ENCODE results near the gene TWNK.

Gene TWNK

DNA sequence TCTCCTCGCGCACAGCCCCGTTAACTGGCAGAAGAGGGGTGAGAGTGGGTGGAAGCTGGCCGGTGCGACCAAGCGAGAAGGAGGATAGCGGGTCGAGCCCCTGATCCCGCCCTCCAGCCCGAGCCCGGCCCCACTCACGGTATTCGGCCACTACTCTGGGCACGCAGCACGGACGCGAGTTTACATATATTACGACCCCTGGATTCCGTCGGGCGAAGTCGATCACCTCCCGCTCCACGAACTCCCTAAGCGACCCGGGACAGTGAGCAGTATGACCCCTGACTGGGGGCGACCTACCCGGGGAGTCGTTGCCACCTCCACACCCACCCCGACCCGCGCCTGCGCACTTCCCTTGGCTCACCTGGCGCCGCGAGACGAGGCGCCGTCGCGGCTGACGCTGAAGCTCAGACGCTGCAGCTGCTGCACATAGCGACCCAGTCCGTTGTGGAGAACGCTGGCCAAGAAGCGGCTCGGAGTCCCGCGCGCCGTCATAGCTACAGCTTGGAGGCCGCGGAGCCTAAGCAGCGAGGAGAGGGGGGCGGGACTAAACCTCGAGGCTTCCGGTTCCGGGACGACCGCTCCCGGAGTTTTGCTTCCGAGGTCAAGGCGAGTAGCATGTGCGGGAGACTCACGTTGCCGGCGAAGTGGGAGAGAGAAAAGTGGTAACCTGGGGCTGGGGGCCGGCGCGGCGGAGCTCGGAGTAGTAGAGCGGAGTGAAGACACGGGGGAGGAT is at the start of gene TWNK, which contains the start of gene MRPL43:
TSS of gene TWNK (plus strand) at position 592 of the 733 bp plus-strand sequence. CDS start 668 bp downstream, outside the sequence.
TSS of gene MRPL43 (minus strand) at position 546 of the 733 bp plus-strand sequence. CDS start at position 492, 54 bp downstream.
- peak; percentile 89 for DNase-seq (ENCODE audit: low spot score)

DNA sequence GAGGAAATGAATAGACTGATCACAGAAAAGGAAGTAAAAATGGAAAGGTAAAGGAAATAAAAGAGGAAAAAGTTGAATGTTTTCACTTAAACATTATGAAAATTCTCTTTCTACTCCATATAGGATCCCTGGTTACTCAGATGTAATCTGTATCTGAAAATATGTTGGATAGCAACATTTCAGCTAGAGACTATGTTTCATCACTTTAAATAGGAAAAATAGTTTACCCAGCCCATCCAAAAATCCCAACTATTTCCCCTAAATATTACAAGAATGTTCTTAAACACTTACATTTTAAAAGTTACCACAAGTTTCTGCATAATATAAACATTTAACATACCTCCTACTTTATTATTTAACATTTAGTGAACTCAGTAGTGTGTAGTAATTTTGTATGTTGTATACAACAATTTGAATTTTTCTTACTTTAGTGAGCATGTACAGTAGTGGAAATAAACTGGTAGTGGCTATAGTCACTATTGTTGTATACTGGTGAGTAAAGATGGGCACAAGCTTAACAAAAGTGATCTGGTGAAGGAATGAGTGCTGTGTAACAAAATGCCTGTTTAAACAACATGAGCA is 47.5 kb upstream of the TWNK start:
- DNase-seq (ENCODE audit: low spot score), result no peak

DNA sequence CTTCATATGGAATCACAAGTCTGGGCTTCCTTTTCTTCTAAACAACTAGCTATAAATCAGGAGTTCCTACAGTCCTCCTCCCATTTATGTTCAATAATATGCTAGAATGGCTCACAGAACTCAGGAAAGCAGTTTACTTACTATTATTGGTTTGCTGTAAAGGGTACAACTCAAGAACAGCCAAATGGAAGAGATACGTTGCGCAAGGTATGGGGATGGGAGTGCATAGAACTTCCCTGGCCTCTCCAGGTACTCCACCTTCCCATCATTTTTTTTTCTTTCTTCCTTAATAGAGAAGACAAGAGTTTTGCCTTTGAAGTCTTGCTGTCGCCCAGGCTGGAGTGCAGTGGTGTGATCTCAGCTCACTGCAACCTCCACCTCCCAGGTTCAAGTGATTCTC is 45.1 kb upstream of the TWNK start:
- DNase-seq (ENCODE audit: low spot score), result no peak

DNA sequence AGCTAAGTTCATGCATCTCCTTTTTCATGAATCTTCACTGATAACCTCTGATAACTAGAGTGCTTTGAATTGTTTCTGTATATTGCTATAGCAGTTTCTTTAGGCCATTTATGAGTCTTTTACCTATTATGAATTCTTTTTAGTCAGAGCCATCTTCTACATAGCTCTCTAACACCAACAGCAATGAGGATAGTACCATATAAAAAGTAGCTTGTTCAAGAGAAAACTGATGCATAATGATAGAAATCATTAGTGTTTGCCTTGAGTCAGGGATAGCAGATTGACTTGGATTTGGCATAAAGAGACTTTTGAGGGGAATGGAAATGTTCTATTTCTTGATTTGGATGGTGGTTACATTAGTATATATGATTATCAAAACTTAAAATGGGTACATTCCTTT is 43.8 kb upstream of the TWNK start:
- DNase-seq (ENCODE audit: low spot score), result no peak

DNA sequence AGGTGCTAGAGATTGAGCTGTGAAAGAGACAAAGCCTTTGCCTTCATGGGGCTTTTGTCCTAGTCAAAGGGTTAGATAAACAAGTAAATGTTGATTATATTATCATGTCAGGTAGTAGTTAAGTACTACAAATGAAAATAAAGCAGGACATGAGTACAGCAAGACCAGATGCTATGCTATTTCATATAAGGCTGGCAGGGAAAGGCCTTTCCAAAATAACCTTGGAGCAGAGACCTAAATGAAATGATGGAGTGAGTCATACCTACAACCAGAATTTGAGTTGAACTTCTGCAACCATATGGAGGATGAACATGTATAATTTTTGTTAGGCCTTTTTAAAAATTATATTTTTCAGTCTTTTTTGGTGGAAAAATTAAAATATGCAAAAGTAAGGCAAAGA is 41.6 kb upstream of the TWNK start:
- no peak for DNase-seq (ENCODE audit: low spot score)

DNA sequence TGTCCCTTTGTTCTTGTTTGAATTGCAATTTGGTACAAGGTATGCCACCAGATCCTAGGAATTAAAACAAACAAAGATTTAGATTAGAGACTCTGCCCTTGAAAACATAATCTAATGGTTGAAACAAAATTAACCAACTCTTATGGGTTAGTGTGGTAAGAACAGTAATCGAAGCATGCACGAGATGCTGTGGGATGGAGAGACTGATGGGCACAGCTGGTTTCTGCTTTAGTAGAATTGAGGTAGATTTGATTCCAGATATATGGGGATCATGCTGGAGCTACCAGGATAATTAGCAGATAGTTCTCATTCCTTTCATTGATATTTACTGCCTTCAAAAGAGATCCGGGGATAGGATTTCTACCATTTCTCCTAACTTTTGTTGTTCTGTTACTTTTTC is 38.4 kb upstream of the TWNK start:
- DNase-seq (ENCODE audit: low spot score), result no peak

DNA sequence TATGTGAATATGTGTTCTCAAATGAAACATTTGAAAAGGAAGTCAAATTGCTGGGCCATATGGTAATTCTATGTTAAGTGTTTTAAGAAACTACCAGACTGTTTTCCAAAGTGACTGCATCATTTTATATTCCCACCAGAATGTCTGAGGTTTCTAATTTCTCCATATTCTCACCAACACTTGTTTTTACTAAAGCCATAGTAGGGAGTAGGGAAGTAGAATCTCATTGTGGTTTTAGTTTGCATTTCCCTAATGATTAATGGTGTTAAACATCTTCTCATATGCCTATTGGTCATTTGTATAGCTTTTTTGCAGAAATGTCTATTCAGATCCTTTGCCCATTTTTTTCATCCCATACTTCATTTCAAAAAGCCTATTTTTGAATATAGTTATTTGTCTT is 27.1 kb upstream of the TWNK start:
- DNase-seq (ENCODE audit: low spot score), result no peak

DNA sequence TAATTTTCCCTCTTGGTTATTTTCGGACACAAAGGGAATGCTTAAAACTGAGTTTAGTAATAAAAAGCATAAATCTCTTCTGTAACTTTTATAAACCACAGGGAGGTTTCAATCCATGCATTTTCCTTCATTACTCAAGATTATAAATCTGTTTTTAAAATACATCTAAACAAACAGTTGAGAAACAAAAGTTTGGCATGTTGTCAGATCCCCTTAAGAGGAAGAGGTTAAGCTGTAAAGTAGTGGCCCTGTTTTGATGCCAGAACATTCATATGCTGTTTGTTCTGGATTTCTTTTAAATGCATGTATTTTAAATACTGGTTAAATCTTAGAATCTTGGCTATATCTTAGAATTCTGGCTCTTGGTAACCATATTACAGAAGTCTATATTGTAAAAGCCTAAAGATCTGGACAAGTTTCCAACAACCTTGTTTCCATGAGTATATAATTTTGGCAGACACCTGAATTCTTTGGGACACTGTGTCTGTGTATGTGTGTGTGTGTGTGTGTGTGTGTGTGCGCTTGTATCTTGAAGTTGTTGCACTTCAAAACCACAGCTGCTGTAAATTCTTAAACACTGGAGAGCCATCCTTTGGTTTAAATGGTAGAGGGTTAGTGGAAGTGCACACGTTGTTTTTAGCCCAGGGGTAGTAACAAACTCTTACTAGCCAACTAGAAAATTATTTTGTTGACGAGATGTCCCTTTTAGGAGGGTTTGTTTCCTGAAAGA is 24.8 kb upstream of the TWNK start:
- DNase-seq (ENCODE audit: low spot score), result no peak

DNA sequence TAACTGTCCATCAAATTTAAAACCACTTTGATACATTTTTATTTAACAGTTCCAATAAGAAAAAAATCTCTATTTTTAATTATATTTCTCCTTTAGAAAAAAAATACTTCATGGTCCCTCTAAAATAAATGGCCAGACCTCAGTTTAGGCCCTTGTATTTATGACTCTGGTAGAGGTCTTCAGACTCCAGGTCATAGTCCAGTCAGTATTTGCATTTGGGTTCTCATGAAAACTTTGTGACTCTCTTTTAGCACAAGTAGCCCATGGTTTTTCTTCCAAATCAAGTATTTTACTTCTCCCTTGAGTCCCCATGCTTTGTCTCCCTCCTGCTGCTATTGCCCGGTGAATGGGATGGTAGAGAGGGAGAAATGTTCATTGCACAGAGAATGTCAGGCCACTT is 23.5 kb upstream of the TWNK start:
- DNase-seq (ENCODE audit: low spot score), result no peak

DNA sequence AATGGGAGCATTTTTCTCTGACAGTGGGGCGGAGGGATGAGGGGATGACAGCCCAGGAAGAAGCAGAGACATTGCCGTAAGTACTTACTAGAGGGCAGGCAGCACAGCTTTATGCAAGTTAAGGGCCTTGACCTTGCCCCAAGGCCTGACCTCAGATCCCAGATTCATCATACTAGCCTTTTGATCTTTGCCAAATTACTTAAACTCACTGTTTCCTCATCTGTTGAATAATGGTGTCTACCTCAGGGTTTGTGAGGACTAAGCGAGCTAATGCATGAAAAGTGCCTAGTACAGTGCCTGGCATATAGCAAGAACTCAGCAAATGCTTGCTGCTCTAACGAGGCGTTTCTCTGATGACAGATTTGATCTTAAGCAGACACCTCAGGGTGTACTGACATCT is 21.5 kb upstream of the TWNK start:
- no peak for DNase-seq (ENCODE audit: low spot score)

DNA sequence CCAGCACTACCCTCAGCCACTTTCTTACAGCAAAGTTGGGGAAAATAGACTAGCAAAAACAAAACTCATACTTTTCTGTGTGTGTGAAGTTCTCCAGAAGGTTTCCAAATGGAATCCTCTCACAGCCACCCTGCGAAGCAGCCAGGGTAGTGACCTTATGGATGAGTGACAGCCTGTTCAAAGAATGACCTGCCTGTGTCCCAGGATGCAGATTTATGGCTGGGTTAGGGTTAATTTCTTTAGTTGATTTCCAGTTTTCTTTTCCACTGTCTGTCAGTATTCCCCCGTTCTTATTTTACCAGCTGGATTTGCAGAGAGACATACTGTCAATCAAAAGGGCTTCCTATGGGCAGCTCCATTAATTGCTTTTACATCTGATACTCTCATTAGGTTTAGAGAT is 20.5 kb upstream of the TWNK start:
- no peak for DNase-seq (ENCODE audit: low spot score)

DNA sequence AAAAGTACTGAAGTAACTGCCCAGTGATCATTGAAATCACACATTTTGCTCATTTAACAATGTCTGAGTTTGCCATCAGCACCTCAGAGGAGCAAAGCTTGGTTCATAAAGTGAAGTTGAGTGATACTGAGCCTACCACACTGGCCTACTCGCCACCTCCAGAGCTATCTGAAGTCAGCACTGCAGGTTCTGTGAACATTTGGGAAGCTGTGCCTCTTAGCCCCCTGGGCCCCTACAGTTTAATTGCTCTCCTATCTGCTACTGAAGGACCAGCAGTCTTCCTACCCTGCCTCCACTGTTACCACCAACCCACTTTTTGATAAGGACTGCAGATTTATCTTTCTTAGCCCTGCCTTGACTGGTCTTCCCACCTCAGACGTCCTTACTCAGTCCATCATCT is 20.0 kb upstream of the TWNK start:
- DNase-seq (ENCODE audit: low spot score), result no peak

DNA sequence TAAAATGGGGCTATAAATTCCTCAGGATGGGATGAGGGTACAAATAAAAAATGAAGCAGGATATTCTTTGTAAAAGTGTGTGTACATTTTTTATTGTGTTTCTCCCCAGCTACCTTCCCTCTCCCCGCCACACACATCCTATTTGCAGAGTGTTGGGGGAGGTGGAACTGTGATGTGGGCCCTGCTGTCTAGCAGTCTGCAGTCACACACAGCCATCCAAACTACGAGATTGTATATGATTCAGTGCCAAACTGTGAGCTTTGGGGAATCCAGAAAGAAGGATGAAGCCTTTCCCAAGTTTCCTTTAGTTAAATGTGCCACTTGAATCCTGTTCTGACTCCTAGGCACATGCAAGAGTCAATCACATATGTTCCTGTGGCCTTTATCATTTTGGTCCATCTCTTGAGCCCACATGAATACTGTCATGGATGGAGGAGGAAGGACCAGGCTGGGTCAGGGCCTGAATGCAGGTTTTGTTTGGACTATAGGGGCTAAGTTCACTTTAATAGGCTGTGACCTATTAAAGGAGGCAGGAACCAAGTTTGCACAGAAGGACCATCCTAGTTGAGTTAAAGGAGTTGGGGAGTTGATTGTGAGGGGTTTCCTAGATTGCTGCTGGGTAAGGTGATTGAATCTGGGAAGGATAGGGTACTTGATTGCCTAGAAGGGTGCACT is 19.1 kb upstream of the TWNK start:
- no peak for DNase-seq (ENCODE audit: low spot score)

DNA sequence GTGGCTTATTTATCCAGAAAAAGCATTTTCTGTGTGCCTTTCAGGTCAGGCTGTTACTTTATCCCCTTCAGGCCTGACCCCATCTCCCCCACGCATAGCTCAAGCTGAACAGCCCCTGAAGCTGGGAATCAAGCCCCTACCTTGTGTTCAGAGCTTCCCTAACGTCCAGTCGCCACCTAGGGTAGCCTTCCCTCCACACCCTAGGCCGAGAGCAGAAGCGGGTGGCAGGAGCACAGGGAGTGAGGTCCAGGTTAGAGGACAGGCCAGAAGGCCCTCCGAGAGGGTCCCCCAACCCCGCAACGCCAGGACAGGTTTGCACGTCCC is 18.5 kb upstream of the TWNK start:
- no peak for DNase-seq (ENCODE audit: low spot score)

DNA sequence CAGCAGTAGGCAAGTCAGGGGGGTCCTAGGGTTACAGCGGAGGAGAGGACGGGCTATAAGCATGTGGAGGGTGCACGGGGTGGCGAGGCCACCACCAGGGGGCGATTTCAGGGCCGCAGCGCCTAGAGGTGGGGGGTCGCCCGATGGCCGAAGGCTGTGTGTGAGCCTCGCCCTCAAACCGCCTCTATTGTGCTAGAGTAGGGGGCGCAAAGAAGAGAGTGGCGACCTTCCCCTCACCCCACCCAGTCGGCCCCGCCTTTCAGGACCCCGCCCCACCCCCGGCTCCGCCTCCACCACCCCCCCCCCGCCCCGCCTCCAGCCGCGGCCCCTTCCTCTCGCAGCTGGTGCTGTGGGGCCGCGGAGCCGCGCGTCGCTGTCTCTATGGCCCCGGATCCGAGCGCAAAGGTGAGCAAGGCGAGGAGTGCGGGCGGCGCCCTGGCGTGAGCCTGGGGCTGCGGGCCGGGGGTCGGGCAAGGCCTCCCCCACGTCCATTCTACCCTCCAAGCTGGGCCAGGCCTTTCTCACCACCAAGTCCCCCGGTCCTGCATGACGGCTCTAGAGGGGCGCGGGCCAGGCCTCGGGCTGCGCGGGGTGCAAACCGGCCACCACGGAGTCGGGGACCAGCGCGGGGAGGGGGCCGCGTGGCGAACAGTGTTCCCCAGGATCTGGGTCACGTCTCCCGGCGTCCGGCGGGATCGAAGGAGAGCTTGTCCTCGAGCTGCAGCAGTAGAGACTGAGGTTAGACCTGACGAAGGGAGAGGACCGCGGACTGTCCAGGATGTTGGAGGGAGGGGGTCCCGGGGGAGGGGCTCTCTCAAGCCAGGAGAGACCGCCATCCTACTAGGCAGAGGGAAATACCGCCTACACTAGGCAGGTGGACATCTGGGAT is 17.9 kb upstream of the TWNK start, which contains the start of gene SEMA4G:
TSS of gene SEMA4G (plus strand) at position 318 of the 889 bp plus-strand sequence. CDS start 3,409 bp downstream, outside the sequence.
- DNase-seq (ENCODE audit: low spot score), result peak; percentile 69

DNA sequence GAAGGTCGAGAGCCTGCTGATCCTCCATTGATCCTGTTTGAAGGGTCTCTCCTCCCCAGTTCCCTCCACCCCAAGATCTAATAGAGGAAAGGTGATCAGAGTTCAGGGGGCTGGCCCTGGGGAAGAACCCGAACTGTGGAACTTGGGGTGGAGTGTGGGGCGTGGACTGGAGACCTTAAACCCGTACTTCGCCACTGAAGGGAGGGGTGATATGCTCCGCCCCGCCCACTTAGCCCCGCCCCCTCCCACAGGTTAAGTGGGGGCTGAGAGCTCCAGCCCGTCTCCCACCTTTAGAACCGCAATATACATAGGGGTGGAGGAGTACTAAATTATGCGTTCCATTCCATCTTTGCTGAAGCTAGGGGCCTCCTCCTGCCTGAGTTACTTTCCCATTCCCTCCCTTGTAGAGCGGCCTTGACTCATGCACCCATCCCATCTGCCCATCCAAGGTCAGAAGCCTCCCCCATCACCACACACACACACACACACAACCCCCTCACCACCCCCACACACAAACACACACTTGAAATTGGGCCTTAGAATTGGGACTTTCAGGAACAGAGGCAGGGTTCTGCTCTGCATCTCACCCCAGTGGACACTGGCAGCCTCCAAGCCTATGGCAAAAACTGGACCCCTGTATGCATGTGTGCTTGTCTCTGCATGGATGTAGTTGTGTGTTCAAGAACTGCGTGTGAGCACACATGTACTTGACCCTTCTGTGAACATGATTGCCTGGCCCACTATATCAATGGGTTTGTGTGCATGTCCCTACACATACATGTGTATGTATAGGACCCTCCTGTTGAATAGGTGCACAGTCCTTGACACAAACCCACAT is 17.0 kb upstream of the TWNK start:
- DNase-seq (ENCODE audit: low spot score), result peak; percentile 46

DNA sequence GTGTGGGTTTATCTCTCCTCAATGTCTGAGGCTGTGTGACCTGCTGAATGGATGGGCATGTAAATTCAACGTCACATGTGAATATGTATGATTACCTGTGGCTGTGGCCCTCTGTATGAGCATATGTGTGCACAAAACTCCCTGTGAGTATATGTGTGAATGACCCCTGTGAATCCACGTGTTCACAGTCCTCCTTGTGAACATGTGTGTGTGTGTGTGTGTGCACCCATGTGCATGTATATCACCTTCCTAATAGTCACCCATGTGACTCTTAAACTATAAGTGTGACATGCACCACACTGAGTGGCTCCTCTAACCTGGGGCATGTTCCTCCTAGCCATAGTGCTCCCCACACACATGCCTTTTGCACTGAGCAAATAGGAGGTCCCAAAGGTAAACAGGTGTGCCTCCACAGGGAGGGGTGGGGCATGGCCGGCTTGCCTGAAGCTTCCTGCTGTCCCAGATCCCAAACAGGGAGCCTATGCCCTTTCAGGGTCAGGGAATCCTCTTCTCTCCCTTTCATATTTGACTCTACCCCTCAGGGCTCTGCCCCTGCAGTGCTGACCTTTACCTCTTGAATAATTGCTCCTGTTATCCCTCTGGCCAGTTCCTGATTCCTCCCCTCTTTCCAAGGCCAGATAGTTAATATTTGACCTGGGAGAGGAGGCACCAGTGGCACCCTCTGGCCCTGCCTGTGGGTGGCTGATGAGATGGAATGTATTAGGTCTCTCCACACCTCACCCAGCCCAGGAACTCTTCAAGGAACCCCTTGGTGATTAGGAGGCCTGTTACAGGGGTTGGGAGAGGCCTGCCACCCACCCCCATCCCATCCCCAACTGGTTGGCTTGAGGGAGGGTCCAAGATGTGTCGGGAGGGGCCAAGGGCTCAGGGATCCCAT is 16.2 kb upstream of the TWNK start:
- peak; percentile 87 for DNase-seq (ENCODE audit: low spot score)

DNA sequence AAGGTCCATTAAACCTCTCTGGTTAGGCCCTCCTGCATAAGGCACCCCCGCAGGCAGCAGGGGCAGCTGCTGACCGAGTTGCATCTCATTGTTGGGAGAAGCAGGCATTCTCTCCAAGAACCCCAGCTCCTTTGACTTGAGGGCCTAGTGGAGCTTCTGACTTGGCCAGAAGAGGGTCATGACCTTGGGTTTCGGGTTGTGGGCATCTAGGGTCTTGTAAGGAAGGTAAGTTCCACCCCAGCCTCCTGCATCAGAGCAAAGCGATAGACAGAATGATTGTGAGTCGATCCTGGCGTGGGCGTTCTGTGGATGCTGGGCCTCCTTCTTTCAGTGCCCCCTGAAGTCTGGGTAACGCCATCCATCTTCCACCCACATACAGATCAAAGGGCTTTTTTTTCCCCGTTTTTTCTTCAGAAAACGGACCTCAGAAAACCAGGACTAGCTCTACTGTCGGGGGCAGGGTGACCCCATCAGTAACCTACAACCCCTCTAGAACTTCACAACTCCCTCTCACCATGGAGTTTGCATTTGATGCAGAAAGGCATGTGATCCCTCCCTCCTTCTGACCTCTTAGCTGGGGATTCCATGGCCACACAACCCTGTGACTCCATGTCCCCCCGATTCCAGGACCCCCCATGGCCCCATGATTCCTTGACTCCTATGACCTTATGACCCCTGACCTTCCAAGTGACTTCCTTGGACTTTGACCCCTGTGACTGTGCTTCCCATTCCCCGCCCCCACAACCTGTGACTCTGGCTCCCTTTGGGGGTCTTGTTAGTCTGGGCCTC is 15.0 kb upstream of the TWNK start:
- DNase-seq (ENCODE audit: low spot score), result no peak

Measured in HuH-7.5 (cell line).